Fibroblast of skin of right quadriceps (primary cell): ENCODE results near the gene SLC16A12.
"Not testable (repeated sequence)": the region's sequence is repeated elsewhere in the genome, so short reads cannot be mapped to it uniquely, and the experiment has no call there.

ENCODE experiments used
- DNase-seq: peaks from one replicate; pipeline ENCODE4 v3.0.0-alpha.2; 2013

SLC16A12 gene

GRCh38 chr10:89547853-89548513 is 12.6 kb upstream of the SLC16A12 start:
- DNase-seq = no peak

- not testable (repeated sequence) for DNase-seq
These were observed 11.3 kb upstream of the SLC16A12 start for GRCh38 chr10:89546651-89547050.

DNA sequence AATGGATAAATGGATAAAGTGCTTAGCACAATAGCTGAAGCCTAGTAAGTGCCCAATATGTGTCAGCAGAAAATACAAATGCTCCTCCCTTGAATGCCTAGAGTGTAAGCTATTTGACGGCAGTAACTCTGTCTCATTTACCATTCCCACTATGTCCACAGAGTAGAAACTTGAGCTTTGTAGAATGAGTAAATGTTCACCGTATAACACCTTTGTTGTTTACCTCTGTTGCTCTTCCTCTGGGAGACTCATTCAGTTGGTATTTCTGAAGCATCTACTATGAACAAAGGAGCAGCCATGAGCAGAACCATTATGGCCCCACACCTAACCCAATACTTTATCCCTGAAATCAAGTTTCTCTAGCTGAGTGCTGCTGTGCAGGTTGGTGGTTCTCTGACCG is 8.4 kb upstream of the SLC16A12 start:
- DNase-seq = no peak

DNA sequence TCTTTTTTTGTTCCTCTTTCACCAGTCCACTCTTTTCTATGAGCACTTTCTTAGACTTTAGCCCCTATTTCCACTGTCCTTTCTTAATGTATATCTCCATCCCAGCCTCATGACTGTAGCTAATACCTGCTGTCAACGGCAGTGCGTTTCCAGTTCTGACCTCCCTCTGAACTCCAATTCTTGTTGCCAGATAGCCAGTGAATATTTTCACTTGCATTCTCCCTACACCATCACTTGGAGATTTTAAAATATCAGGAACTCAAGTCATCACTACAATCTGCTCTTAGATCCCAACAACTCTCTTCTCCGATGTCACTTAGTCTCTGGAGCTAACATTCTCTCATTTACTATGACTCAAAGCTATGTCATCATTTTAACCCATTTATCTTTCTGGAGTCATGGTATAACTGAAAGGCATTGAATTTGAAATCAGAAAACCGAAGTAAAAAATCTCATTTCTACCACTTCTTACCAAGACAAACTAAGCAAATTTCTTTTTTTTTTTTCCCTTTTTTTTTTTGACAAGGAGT is 5.1 kb upstream of the SLC16A12 start:
- DNase-seq = peak; percentile 65

- DNase-seq = no peak
These were observed 2.0 kb upstream of the SLC16A12 start for GRCh38 chr10:89537364-89537763.

- no peak for DNase-seq
These were observed 590 bp upstream of the SLC16A12 start for GRCh38 chr10:89536013-89536354.

DNA sequence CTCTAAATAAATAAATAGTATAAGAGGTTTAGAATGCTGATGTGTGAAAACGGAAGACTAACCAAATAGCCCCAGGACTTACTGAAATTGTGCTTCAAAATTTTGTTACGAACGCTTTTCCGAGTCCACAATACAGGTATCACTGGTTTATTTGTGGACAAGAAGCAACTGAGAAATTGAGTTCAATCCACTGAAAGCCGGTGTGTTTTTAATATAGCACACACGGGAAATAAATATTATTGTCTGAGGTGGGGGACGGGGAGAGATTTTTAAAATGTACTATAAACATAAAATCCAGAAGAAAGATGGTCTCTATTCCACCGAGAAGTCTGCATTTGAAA is 598 bp downstream of the SLC16A12 start:
- no peak for DNase-seq

DNA sequence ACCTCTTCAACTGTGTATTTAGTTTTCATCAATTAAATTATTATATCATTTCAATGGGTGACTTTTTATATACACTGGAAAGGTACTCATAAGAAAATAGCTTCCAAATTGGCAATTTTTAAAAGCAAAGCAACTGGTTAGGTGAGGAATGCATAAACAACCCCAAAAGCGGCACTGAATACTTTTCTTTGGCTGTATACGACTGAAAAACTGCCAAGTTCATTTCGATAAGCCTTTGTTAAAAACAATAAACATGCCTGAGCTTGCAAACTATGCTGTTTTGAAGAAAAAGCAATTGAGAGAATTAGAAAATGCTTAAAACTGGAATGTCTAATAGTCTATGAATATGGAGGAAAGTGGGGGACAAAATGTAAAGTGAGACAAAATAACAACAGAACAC is 2.9 kb downstream of the SLC16A12 start:
- DNase-seq = no peak

GRCh38 chr10:89531359-89531758 is 4.0 kb downstream of the SLC16A12 start:
- no peak for DNase-seq

DNA sequence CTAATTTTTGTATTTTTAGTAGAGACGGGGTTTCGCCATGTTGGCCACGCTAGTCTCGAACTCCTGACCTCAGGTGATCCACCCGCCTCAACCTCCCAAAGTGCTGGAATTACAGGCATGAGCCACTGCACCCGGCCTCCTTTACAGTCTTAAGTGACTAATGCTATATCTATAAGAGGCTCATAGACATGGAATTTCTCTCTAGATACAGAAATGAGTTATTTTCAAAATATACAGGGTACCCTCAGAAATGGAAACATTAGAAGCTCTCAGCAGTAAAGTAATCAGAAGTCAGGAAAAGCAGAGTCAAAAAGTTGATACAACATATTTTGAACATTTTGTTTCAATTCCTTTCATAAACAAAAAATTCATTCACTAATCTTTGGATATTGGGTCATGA is 5.7 kb downstream of the SLC16A12 start:
- DNase-seq = peak; percentile 40

DNA sequence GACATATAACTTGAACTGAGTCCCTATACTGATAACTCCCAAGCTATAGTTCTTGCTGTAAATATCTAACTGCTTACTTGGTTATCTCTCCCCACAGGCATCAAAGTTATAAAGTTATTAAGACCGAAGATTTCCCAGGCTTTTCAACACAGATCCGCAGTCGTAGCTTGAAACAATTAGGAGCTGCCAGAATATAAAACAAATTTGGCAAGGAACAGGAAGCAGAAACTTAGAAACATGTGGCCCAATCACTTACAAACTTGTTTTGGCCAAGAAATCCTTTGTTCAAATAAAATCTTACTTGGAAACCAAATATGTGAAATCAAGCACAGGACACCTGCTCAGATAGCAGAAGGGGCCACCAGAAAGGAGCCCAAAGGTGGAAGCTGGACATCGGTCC is 9.0 kb downstream of the SLC16A12 start:
- DNase-seq = no peak

- no peak for DNase-seq
These were observed 9.8 kb downstream of the SLC16A12 start for GRCh38 chr10:89525556-89525955.

DNA sequence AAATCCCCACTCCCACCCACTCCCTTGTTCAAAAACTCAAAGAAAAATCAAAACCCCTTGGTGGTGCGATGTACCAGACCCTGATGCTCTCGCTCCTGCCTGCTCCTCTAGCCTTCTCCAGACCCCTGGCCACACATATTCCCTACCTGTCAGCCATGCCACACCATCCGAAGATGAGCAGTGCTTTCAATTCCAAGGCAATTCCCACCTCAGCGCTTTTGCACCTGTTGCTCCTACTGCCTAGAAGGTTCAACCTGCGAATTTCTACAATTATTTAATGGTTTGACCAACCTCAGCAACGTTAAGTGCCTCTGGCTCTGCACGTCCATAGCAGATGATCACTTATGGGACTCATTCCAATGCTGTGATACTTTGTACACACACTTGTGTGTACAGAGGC is 11.1 kb downstream of the SLC16A12 start:
- no peak for DNase-seq

GRCh38 chr10:89523274-89523673 is 12.1 kb downstream of the SLC16A12 start:
- no peak for DNase-seq

DNA sequence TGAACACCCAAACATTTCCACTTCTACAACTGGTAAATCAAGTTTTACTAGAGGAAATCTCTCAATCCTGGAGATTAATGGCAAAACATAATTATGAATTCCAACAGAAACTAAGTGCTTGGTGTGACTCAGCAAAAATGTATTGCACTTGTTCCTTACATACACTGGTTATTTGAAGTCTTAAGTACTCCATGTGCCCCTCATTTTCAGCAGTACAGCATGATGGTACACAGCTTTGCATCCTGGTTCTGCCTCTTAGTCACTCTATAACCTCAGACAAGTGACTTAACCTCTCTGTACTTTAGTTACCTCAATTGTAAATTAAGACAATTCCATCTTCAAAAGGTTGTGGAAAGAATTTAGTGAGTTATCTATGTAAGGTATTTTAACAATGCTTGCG is 12.9 kb downstream of the SLC16A12 start:
- peak; percentile 32 for DNase-seq

- no peak for DNase-seq
These were observed 14.0 kb downstream of the SLC16A12 start for GRCh38 chr10:89521368-89521767.

- no peak for DNase-seq
These were observed 14.7 kb downstream of the SLC16A12 start for GRCh38 chr10:89520706-89521105.

DNA sequence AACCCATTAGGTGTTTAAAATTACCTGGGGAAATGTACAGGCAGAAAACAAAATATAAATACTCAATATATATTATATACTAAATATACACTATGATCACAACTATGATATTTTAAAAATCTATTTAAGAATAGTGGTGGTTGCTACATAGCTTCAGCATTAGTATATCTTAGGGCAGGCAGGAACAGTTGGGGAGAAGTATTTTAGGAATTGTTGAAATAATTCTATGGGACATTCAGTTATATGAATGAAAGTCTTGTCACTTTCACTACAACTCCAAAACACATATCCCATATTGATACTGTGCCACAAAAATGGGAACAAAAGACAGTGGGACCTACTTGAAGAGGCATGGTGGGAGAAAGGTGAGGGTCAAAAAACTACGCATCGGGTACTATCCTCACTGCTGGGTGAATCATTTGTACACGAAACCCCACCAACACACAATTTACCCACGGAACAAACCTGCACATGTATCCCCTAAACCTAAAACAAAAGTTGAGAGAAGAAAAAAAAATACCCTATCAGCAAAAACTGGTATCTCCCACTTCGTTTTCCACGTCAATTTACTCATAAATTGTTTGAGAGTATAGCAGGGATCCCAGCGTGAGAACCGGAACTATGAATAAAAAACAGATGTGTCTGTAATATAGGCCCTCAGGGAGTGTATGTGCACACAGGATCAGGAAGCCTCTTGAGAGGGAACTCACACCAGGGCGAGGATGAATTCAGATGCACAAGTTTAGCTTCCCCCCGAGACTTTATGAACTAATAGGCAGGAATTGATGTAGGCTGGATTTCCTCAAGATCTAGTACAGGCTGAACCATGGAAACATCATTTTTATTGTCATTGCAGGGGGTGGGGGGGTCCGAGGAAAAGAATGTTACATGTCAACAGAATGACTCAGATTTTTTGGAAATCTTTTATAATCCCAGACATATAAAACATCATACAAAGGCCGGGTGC is 16.2 kb downstream of the SLC16A12 start:
- peak; percentile 98 for DNase-seq

DNA sequence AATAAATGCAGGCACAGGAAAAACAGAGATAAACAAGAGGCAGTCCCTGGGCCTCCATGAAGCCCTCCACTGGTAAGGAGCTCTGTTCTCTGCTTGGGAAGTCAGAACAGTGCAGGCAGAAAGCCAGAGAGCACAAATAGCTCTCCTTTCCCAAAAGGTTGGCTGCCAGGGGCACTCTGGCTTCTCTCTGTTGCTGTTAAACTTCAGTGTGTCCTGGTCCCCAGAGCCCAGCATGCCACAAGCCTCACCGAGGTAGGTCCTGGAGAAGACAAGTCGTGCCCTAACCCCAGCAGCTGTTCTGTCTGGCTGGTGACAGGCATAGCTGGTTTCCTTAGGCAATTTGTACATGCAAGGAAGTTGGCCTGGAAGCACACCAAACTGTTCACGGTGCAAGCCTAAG is 17.3 kb downstream of the SLC16A12 start:
- DNase-seq = no peak

GRCh38 chr10:89516149-89516832 is 19.1 kb downstream of the SLC16A12 start:
- peak; percentile 94 for DNase-seq

GRCh38 chr10:89515031-89515841 is 20.2 kb downstream of the SLC16A12 start:
- peak; percentile 98 for DNase-seq

GRCh38 chr10:89513206-89513605 is 22.2 kb downstream of the SLC16A12 start:
- no peak for DNase-seq
